IMR-90 (cell line): ENCODE results near the gene TOP3B. TPM values are rescaled to one million over a fixed set of nuclear protein-coding genes. Genes with fewer than 3 reads are reported as not detected.

ENCODE experiments used
- BHLHE40 ChIP-seq: fragments of 150-350 bp; IDR thresholded peaks from 2 replicates; pipeline ENCODE4 v1.6.1; 2016; ENCODE audit warnings: mild to moderate bottlenecking, low read depth, low read length
- CTCF ChIP-seq: conservative IDR thresholded peaks from 2 replicates; pipeline ENCODE4 v1.5.1; 2012; ENCODE audit warnings: mild to moderate bottlenecking, low read depth, low read length, improper control_type of control experiment
- FOS ChIP-seq: fragments of 150-350 bp; IDR thresholded peaks from 2 replicates; pipeline ENCODE4 v1.6.1; 2016; ENCODE audit warnings: low read depth, low read length
- POLR2A ChIP-seq: IDR thresholded peaks from 2 replicates; pipeline ENCODE4 v1.6.1; 2012; ENCODE audit warnings: mild to moderate bottlenecking, low read depth, low read length
- RAD21 ChIP-seq: IDR thresholded peaks from 2 replicates; pipeline ENCODE4 v1.6.1; 2012; ENCODE audit warnings: low read length, improper control_type of control experiment
- polyA plus RNA-seq, 3 experiments: library from polyadenylated mRNA; depleted of rRNA; stranded (reverse); fragments of >200 nt; gene quantifications; 2 replicates each; pipeline ENCODE4 v1.2.3, GENCODE V29; 2012; ENCODE audit warnings: low replicate concordance in 1 of 3
- total RNA-seq: library from RNA; depleted of rRNA; stranded (reverse); fragments of >200 nt; gene quantifications from 2 replicates; pipeline ENCODE4 v1.2.3, GENCODE V29; 2012

Gene TOP3B
- total and polyA plus RNA-seq, 2 of the 4 experiments (the other 2 are of a cell fraction), result 23.0 to 23.5 TPM

GRCh38 chr22:22031183-22031945 lies 48.8 kb upstream of the TOP3B start (continued):
- no peak for TF ChIP-seq CTCF
- no peak for TF ChIP-seq FOS
- TF ChIP-seq RAD21, result no peak
- no peak for TF ChIP-seq BHLHE40
- no peak for TF ChIP-seq POLR2A
